ENCODE results near the gene BOC. TPM values are rescaled to one million over a fixed set of nuclear protein-coding genes. Genes with fewer than 3 reads are reported as not detected.

BOC gene
- total RNA-seq, 1 donor from 2014 or later: 0.33 TPM

- no peak for ATAC-seq (ENCODE audit: low read depth)
- intact Hi-C loops (cut with micrococcal nuclease): no loop called here
- ChIA-PET POLR2A (no interaction called here), CTCF (no interaction called here)
- H3K36me3 Mint-ChIP-seq (ENCODE audit: low read depth): no peaks in the 10 kb centered on the region
- TF ChIP-seq CTCF (IDR thresholded peaks at IDR 0.05): no peak
- H3K4me3 Mint-ChIP-seq: no peak overlapping the region
- no peaks in the 10 kb centered on the region for H3K4me1 Mint-ChIP-seq
- H3K27ac Mint-ChIP-seq: no peak overlapping the region
- peaks cover 20% of the 10 kb centered on the region for H3K27me3 Mint-ChIP-seq
- no peak for DNase-seq
- no peaks in the 10 kb centered on the region for H3K9me3 Mint-ChIP-seq
Measured at GRCh38 chr3:113245761-113246161, 34.4 kb downstream of the BOC start.

- Mint-ChIP-seq H3K4me3 (no peak overlapping the region), H3K27me3 (peaks cover 12% of the 10 kb centered on the region), H3K27ac (no peak overlapping the region), H3K36me3 (ENCODE audit: low read depth) (no peaks in the 10 kb centered on the region), H3K9me3 (no peaks in the 10 kb centered on the region), H3K4me1 (no peaks in the 10 kb centered on the region)
- ATAC-seq (ENCODE audit: low read depth) (no peak), DNase-seq (no peak)
- no peak for TF ChIP-seq CTCF (IDR thresholded peaks at IDR 0.05)
- intact Hi-C loops (cut with micrococcal nuclease): no loop called here
- ChIA-PET CTCF (no interaction called here), POLR2A (interaction anchor here (0.6 kb wide), 1 partner anchor 13 kb away, joined by 3 read pairs; no protein-coding TSS in a partner anchor)
Measured at GRCh38 chr3:113247068-113247467, 35.7 kb downstream of the BOC start.

GRCh38 chr3:113247675-113248458, 36.5 kb downstream of the BOC start:
- intact Hi-C loops (cut with micrococcal nuclease): no loop called here
- Mint-ChIP-seq H3K4me3 (no peak overlapping the region), H3K9me3 (no peaks in the 10 kb centered on the region), H3K36me3 (ENCODE audit: low read depth) (no peaks in the 10 kb centered on the region), H3K27ac (no peak overlapping the region), H3K4me1 (no peaks in the 10 kb centered on the region), H3K27me3 (peaks cover 12% of the 10 kb centered on the region)
- TF ChIP-seq CTCF (IDR thresholded peaks at IDR 0.05): no peak
- CTCF ChIA-PET: no interaction called here
- DNase-seq (no peak), ATAC-seq (ENCODE audit: low read depth) (no peak)
- POLR2A ChIA-PET: no interaction called here

- no peak for DNase-seq
- no peak overlapping the region for H3K4me3 Mint-ChIP-seq
- no peaks in the 10 kb centered on the region for H3K9me3 Mint-ChIP-seq
- peaks cover 12% of the 10 kb centered on the region for H3K27me3 Mint-ChIP-seq
- intact Hi-C loops (cut with micrococcal nuclease): no loop called here
- ChIA-PET POLR2A (no interaction called here), CTCF (no interaction called here)
- no peaks in the 10 kb centered on the region for H3K36me3 Mint-ChIP-seq (ENCODE audit: low read depth)
- ATAC-seq (ENCODE audit: low read depth): no peak
- peaks cover 7% of the 10 kb centered on the region for H3K4me1 Mint-ChIP-seq
- TF ChIP-seq CTCF (IDR thresholded peaks at IDR 0.05): no peak
- H3K27ac Mint-ChIP-seq: no peak overlapping the region
Measured at GRCh38 chr3:113249111-113249510, 37.8 kb downstream of the BOC start.

- no peak overlapping the region for H3K27ac Mint-ChIP-seq
- H3K36me3 Mint-ChIP-seq (ENCODE audit: low read depth): no peaks in the 10 kb centered on the region
- CTCF ChIA-PET: no interaction called here
- DNase-seq (no peak), ATAC-seq (ENCODE audit: low read depth) (no peak)
- H3K4me1 Mint-ChIP-seq: peaks cover 12% of the 10 kb centered on the region
- H3K4me3 Mint-ChIP-seq: no peak overlapping the region
- TF ChIP-seq CTCF (IDR thresholded peaks at IDR 0.05): no peak
- intact Hi-C loops (cut with micrococcal nuclease): no loop called here
- no peaks in the 10 kb centered on the region for H3K9me3 Mint-ChIP-seq
- POLR2A ChIA-PET: no interaction called here
- peaks cover 12% of the 10 kb centered on the region for H3K27me3 Mint-ChIP-seq
Measured at GRCh38 chr3:113249601-113250000, 38.2 kb downstream of the BOC start.

All from activated B cell treated with CpG ODN at 0.5 μM for 24 hours (primary cell).